ENCODE data around the gene NTMT1.

Gene NTMT1

DNA sequence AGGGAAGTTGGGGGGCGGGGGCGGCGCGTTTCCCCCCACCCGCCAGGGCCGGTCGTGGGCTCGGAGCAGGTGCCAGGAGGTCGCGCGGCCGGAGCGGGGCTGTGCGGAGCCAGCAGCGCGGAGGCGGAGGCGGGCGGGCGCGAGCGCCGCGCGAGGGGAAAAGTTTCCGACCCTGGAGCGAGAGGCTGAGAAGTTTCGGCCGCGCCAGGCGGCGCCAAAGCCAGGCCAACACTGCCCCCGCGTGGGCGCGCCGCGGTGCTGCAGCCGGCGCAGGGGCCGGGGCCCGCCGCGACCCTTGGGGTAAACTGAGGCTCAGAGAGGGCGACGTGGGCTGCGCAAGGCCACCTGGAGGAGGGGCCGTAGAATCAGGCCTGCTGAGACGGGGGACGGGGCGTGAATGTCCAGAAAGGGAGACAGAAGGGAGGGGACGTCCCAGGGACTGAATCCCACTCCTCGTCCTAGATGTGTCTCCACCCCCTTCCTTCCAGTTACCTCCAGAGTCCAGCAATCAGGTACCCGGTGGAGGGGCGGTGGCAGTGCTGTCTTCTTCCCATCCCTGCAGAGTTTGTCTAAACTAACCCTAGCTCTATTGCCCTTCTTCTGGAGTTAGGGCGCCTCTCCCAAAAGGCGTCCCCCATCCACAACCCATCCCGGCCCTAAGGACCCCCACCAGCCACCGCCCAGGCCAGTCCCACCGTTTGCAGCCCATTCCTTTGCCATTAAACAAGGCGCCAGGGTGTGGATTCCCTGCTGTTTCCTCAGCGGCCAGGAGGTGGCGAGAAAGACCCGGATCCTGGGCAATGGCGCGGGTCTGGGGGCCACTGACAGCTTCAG lies 15.3 kb upstream of the NTMT1 start:
- H3K36me3 ChIP-seq (ENCODE audit: insufficient read depth, low read length): no peaks in the 10 kb centered on the region
- peak overlapping the region; percentile 83 for H3K9ac ChIP-seq (ENCODE audit: low read depth, low read length)
- peaks cover 48% of the 10 kb centered on the region for H3K4me1 ChIP-seq (ENCODE audit: control insufficient read depth, insufficient read depth, low read length)
- peak overlapping the region; percentile 79 for H3K4me3 ChIP-seq (ENCODE audit: low read length)
- H3K9me3 ChIP-seq (replicated peaks; ENCODE audit: low read length): no peaks in the 10 kb centered on the region
- peaks cover 12% of the 10 kb centered on the region for H3K27me3 ChIP-seq (ENCODE audit: control insufficient read depth, insufficient read depth, low read length)
- H3K4me2 ChIP-seq (ENCODE audit: low read length): peak overlapping the region; percentile 98

DNA sequence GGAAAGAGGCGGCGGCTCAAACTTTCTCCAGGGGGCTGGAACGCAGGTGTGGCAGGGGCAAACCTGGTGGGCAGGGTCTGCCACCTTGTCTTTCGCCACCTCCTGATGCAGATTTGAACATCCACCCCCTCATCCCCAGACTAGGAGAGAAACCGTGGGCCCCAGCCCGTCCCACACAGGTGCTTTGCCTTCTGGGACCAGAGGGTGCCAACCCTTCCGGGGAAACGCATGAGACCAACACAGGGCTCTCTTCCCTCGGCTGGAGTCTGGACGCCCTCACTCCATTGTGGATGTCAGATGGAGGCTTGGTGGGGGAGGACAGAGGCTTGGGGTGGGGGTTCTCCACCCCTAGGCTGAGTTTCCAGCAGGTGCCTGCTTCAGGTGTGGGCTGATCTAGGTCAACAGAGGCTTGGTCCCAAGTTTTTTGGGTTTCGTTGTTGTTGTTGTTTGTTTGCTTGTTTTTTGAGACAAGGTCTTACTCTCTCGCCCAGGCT lies 14.6 kb upstream of the NTMT1 start:
- Histone ChIP-seq H3K9ac (ENCODE audit: low read depth, low read length) (peak overlapping the region; percentile 83), H3K4me3 (ENCODE audit: low read length) (peak overlapping the region; percentile 79), H3K36me3 (ENCODE audit: insufficient read depth, low read length) (no peaks in the 10 kb centered on the region), H3K4me2 (ENCODE audit: low read length) (peak overlapping the region; percentile 98), H3K4me1 (ENCODE audit: control insufficient read depth, insufficient read depth, low read length) (peaks cover 48% of the 10 kb centered on the region), H3K9me3 (replicated peaks; ENCODE audit: low read length) (no peaks in the 10 kb centered on the region), H3K27me3 (ENCODE audit: control insufficient read depth, insufficient read depth, low read length) (peaks cover 12% of the 10 kb centered on the region)

DNA sequence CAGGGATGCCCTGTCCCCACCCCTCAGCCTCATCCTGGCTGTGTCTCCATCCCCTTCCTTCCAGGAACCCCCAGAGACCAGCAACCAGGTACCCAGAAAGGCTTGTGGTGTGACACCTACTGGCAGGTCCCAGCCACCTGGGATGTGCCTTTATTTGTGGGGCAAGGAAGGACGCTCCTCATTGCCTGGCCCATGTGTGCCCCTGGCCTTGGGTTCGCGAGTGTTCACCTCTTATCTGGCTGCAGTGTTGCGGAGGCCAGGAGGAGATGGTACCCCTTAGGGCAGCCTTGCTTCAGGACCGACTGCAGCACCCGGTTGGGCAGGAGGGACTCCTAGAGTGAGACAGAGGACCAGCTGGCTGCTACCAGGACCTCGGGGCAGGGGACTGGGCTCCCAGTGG lies 13.8 kb upstream of the NTMT1 start:
- peaks cover 48% of the 10 kb centered on the region for H3K4me1 ChIP-seq (ENCODE audit: control insufficient read depth, insufficient read depth, low read length)

DNA sequence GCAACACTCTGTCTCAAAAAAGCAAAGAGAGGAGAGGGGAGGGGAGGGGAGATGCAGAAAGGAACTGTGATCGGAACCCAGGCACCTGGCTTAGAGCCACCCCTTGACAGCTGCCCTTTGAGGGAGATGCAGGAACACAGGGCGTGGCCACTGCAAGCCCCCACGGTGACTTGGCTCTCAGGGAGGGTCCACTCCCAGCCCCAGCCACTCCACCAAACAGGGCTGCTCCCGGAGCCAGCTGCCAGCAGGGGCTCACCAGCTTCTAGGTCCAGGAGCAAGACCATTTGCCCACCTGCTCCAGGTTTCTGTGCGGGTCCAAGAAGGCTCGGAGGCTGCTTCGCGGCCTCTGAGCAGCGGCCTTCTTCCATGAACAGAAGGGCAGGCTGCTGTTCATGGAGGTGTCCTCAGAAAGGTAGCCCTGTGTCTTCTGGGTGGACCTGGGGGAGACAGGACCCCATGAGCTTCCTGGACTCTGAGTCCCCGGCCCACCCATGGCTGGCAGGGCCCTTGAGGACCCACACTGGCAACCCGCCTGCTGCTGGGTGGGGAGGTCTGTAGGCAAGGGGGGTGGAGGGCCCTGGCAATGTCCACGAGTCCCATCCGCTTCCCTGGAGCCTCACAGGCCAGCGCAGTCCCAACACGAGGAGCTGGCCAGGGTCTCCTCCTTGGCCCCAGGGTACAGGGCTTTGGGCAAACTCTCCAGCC lies 13.0 kb upstream of the NTMT1 start:
- H3K9ac ChIP-seq (ENCODE audit: low read depth, low read length): no peak overlapping the region
- no peaks in the 10 kb centered on the region for H3K36me3 ChIP-seq (ENCODE audit: insufficient read depth, low read length)
- H3K9me3 ChIP-seq (replicated peaks; ENCODE audit: low read length): no peaks in the 10 kb centered on the region

More for the DNA sequence above, 13.8 kb upstream of the NTMT1 start:
- Histone ChIP-seq H3K36me3 (ENCODE audit: insufficient read depth, low read length) (no peaks in the 10 kb centered on the region), H3K9me3 (replicated peaks; ENCODE audit: low read length) (no peaks in the 10 kb centered on the region), H3K27me3 (ENCODE audit: control insufficient read depth, insufficient read depth, low read length) (peaks cover 12% of the 10 kb centered on the region), H3K4me2 (ENCODE audit: low read length) (no peak overlapping the region), H3K9ac (ENCODE audit: low read depth, low read length) (no peak overlapping the region), H3K4me3 (ENCODE audit: low read length) (no peak overlapping the region)

DNA sequence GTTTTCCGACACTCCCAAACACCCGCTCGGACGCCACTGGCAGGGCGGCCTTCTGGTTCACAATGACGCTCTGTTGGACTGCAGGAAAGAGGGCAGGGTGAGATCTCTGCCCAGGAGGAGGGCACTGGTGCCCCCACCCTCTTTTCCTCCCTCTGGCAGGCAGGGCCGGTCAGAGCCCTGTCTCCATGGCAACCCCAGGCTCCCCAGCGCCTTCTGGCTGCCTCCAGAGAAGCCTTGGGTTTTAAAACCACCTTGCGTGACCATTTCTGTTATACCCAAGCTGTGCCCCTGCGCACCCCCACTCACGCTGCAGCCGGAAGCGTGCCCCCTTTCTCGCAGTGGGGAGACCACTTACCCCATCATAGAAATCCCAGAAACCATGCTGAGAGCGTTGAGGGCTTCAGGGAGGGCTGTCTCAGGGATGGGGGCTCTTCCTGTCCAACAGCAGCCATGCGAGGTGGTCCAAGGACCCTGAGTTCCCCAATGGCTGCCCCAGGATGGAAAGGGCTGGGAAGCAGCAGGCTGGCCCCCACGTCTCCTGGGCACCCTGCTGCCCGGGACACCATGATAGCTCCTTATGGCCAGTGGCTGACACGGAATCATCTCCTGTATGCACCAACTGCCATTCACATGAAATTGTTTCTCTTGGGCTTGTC lies 12.3 kb upstream of the NTMT1 start:
- no peak overlapping the region for H3K9ac ChIP-seq (ENCODE audit: low read depth, low read length)
- H3K27me3 ChIP-seq (ENCODE audit: control insufficient read depth, insufficient read depth, low read length): peaks cover 12% of the 10 kb centered on the region
- H3K4me1 ChIP-seq (ENCODE audit: control insufficient read depth, insufficient read depth, low read length): peaks cover 34% of the 10 kb centered on the region
- H3K4me3 ChIP-seq (ENCODE audit: low read length): no peak overlapping the region
- no peaks in the 10 kb centered on the region for H3K9me3 ChIP-seq (replicated peaks; ENCODE audit: low read length)
- H3K4me2 ChIP-seq (ENCODE audit: low read length): no peak overlapping the region
- H3K36me3 ChIP-seq (ENCODE audit: insufficient read depth, low read length): no peaks in the 10 kb centered on the region

More for the DNA sequence above, 13.0 kb upstream of the NTMT1 start:
- Histone ChIP-seq H3K4me1 (ENCODE audit: control insufficient read depth, insufficient read depth, low read length) (peaks cover 41% of the 10 kb centered on the region), H3K4me2 (ENCODE audit: low read length) (no peak overlapping the region), H3K27me3 (ENCODE audit: control insufficient read depth, insufficient read depth, low read length) (peaks cover 12% of the 10 kb centered on the region), H3K4me3 (ENCODE audit: low read length) (no peak overlapping the region)

DNA sequence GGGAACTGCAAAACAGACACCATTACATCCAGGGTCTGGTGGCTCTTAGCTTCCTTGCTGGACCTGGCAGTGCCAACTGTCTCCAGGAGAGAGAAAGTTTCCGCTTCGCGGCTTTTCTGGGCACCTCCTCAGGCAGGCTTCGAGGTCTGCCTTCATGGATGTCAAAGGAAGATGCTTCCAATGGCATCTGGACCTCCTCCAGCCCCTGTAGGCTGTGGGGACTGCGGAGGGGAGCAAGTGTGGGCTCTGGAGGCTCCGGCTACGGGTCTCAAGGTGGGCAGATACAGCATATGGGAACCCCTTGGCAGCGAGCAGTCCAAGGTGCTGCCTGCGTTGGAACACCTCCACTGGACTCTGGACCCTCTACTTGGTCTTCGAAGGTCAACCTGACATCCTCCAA lies 11.0 kb upstream of the NTMT1 start:
- H3K36me3 ChIP-seq (ENCODE audit: insufficient read depth, low read length): no peaks in the 10 kb centered on the region
- no peaks in the 10 kb centered on the region for H3K9me3 ChIP-seq (replicated peaks; ENCODE audit: low read length)
- H3K4me2 ChIP-seq (ENCODE audit: low read length): no peak overlapping the region
- no peak overlapping the region for H3K9ac ChIP-seq (ENCODE audit: low read depth, low read length)
- peaks cover 27% of the 10 kb centered on the region for H3K4me1 ChIP-seq (ENCODE audit: control insufficient read depth, insufficient read depth, low read length)
- H3K27me3 ChIP-seq (ENCODE audit: control insufficient read depth, insufficient read depth, low read length): peaks cover 12% of the 10 kb centered on the region
- H3K4me3 ChIP-seq (ENCODE audit: low read length): no peak overlapping the region

DNA sequence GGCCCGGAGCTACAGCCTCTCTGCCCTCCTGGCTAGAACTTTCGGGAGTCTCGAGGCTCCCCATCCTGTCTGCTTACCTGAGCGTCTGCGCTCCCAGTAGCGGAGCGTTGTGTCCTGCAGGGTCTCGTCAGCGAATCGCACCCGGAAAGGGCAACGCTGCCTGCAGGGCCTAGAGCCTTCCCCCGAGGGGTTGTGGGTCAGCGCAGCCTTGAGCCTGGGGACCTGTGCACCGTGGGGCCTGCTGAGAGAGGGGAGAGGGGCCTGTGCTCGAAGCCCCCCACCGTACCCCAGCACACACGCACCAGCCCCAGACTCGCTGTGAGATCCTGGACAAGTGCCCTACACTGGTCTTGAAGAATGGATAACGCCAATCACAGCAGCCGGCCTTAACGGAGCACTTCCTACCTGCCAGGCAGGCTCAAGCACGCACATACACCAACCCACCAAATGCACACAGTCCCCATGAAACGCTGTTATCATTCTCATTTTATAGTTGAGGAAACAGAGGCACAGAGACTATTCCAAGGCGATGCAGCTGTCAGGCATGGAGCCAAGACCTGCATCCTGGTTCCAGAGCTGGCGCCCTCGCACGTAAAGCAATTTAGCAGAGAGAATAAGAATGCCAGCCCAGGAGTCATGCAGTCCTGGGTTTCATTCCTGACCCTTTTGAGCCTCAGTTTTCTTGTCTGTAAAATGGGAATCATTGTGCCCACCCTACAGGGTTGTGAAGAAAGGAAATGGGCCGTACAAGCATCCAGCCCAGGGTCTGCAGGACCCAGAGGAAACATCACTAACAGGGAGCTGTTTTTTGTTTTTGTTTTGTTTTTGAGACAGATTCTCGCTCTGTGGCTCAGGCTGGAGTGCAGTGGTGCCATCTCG lies 10.3 kb upstream of the NTMT1 start:
- H3K9ac ChIP-seq (ENCODE audit: low read depth, low read length): no peak overlapping the region
- no peak overlapping the region for H3K4me2 ChIP-seq (ENCODE audit: low read length)
- H3K36me3 ChIP-seq (ENCODE audit: insufficient read depth, low read length): no peaks in the 10 kb centered on the region
- H3K4me3 ChIP-seq (ENCODE audit: low read length): no peak overlapping the region
- peaks cover 12% of the 10 kb centered on the region for H3K27me3 ChIP-seq (ENCODE audit: control insufficient read depth, insufficient read depth, low read length)
- peaks cover 33% of the 10 kb centered on the region for H3K4me1 ChIP-seq (ENCODE audit: control insufficient read depth, insufficient read depth, low read length)
- H3K9me3 ChIP-seq (replicated peaks; ENCODE audit: low read length): no peaks in the 10 kb centered on the region

DNA sequence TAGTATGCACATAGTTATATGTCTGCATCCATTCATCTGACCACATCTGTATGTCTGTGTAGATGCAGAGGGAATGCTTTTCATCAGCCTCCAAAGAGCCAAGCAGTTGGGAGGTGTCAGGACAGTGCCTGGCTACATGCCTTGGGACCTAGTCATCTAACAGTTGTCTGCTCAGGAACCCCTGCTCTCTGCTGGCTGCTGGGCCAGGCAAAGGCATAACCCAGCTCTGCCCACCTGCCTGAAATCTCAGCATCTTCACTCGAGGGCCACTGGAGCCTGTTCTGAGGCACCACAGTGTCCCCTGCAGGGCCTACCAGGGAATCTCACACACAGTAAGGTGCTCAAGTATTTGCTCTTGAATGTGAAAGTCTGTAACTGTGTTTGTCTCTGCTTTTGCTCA lies 8.8 kb upstream of the NTMT1 start:
- H3K4me2 ChIP-seq (ENCODE audit: low read length): no peak overlapping the region
- H3K9ac ChIP-seq (ENCODE audit: low read depth, low read length): no peak overlapping the region
- no peak overlapping the region for H3K4me3 ChIP-seq (ENCODE audit: low read length)
- peaks cover 12% of the 10 kb centered on the region for H3K27me3 ChIP-seq (ENCODE audit: control insufficient read depth, insufficient read depth, low read length)
- H3K9me3 ChIP-seq (replicated peaks; ENCODE audit: low read length): no peaks in the 10 kb centered on the region
- no peaks in the 10 kb centered on the region for H3K36me3 ChIP-seq (ENCODE audit: insufficient read depth, low read length)
- H3K4me1 ChIP-seq (ENCODE audit: control insufficient read depth, insufficient read depth, low read length): peaks cover 28% of the 10 kb centered on the region

DNA sequence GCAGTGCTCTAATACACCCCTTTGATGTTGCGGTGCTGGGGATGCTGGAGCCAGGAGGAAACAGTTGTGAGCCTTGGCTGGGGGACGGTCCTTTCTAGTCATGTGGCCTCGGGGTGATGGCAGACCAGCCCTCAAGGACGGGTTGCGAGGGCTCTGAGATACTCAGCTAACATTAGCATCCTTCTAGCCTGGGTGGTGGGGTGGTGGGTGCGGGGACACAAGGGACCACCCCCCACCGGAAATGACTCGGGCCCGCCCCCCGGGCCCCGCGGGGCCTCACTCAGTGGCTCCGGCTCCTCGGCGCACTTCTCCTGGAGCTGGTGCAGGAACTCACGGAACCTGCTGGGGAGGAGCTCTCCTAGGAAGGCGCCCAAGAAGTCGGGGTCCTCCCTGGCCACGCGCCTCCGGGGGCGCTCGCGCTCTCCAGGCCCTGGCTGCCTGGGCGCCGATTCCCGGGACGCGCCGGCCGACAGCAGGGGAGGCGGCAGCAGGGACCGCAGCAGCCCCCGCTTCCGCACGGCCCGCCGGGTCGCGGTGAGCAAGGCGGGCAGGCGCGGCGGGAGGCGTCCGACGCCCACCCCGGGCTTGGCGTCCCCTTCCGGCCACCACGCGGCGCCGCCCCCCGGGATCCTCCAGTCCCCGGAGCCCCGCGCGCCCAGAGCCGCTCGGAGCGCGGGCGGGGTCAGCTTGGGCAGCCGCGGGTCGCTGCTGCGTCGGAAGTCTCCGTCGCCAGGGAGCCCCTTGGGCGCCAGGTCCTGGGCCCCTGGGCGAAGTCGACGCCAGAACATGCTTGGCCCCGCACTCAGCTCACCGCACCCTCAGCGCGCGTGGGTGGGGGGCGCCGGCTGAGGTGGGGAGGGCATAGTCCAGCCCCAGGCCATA lies 5.9 kb upstream of the NTMT1 start:
- H3K9ac ChIP-seq (ENCODE audit: low read depth, low read length): peak overlapping the region; percentile 75
- no peaks in the 10 kb centered on the region for H3K9me3 ChIP-seq (replicated peaks; ENCODE audit: low read length)
- no peaks in the 10 kb centered on the region for H3K36me3 ChIP-seq (ENCODE audit: insufficient read depth, low read length)
- H3K4me3 ChIP-seq (ENCODE audit: low read length): peak overlapping the region; percentile 74
- peak overlapping the region; percentile 91 for H3K4me2 ChIP-seq (ENCODE audit: low read length)
- H3K27me3 ChIP-seq (ENCODE audit: control insufficient read depth, insufficient read depth, low read length): no peaks in the 10 kb centered on the region
- H3K4me1 ChIP-seq (ENCODE audit: control insufficient read depth, insufficient read depth, low read length): peaks cover 20% of the 10 kb centered on the region

DNA sequence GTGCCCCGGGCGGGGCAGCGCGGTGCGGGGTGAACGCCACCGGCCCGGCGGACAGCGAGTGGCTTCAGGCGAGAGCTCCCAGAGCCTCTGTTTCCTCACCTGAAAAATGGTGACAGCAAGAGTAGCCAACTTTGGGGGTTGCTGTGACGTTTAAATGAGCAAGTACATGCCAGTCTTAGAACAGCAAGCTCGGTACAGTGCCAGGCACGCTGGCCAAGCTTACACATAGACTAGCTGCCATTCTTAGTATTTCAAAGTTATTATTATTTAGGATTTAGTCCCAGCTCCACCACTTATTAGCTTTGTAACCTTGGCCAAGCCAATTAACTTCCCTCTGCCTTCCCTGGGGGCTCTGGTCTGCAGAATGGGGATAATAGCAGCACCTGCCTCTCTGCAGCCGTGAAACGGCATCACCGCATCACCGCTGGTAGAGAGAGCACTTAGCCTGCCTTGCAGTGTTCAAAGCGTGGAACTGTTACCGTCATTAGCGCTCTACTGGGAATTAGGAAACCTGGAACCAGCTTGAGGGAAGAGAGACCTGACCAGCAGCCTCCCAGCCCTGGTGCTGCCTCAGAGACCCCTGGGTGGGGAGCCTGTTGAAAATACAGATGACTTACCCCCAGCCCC lies 5.2 kb upstream of the NTMT1 start, which contains the start of gene C9orf50:
C9orf50 (minus strand) TSS at position 433 of the 627 bp plus-strand sequence. CDS start 527 bp downstream, outside the sequence.
- H3K36me3 ChIP-seq (ENCODE audit: insufficient read depth, low read length): no peaks in the 10 kb centered on the region
- H3K4me2 ChIP-seq (ENCODE audit: low read length): peak within 1 kb of the TSS; percentile 91
- H3K4me3 ChIP-seq (ENCODE audit: low read length): peak within 1 kb of the TSS; percentile 74
- peak within 1 kb of the TSS; percentile 75 for H3K9ac ChIP-seq (ENCODE audit: low read depth, low read length)
- no peaks in the 10 kb centered on the region for H3K27me3 ChIP-seq (ENCODE audit: control insufficient read depth, insufficient read depth, low read length)
- peaks cover 20% of the 10 kb centered on the region for H3K4me1 ChIP-seq (ENCODE audit: control insufficient read depth, insufficient read depth, low read length)
- no peaks in the 10 kb centered on the region for H3K9me3 ChIP-seq (replicated peaks; ENCODE audit: low read length)

Data from skeletal muscle satellite cell (primary cell).